Panc1 (cell line): ENCODE data around the gene ACSBG1. TPM values are rescaled to one million over a fixed set of nuclear protein-coding genes. Genes with fewer than 3 reads are reported as not detected.

Experiments
- ATAC-seq: fragments of 200-7000 bp; cut with Tn5 transposase; 2 replicates; pipeline ENCODE4 v1.9.1; 2020; ENCODE audit warnings: mild to moderate bottlenecking, moderate library complexity
- BruUV-seq: library from RNA; stranded (reverse); fragments of 400-500 nt; replicated peaks from 2 replicates; lab custom pipeline; 2021; lab: Mats Ljungman, UMichigan
- CTCF ChIA-PET: fragments of 300-600 bp; sonication (Branson Sonifier 250); formaldehyde crosslinking; loops from one replicate; lab custom pipeline; 2022; ENCODE audit warnings: antibody characterized with exemption; lab: Charles Lee
- POLR2A ChIA-PET: fragments of 300-600 bp; sonication (Branson Sonifier 250); formaldehyde crosslinking; loops from one replicate; lab custom pipeline; 2022; ENCODE audit warnings: antibody characterized with exemption; lab: Charles Lee
- DNase-seq: peaks from one replicate; pipeline ENCODE4 v3.0.0-alpha.2; 2010; ENCODE audit warnings: low read depth, low spot score
- H3K27ac ChIP-seq: 2 replicates; pipeline ENCODE4 v1.5.1; 2011; ENCODE audit warnings: mild to moderate bottlenecking, low read length, inconsistent platforms
- H3K27me3 ChIP-seq: fragments of 200-500 bp; sonication (Bioruptor generic); 2 replicates; pipeline ENCODE4 v1.6.0; 2014; ENCODE audit warnings: low read length, inconsistent platforms; ENCODE audit not compliant: control insufficient read depth, insufficient read depth
- H3K36me3 ChIP-seq: fragments of 200-500 bp; sonication (Bioruptor generic); 2 replicates; pipeline ENCODE4 v1.5.1; 2014; ENCODE audit warnings: inconsistent platforms, mild to moderate bottlenecking, low read length, moderate library complexity; ENCODE audit not compliant: control insufficient read depth, insufficient read depth
- H3K4me1 ChIP-seq: 2 replicates; pipeline ENCODE4 v1.5.1; 2011; ENCODE audit warnings: inconsistent platforms, mild to moderate bottlenecking, low read length, moderate library complexity; ENCODE audit not compliant: control insufficient read depth, insufficient read depth
- H3K4me3 ChIP-seq, 2 experiments: 2 replicates each; pipeline ENCODE4 v1.5.1; 2011 to 2012; ENCODE audit warnings: low read depth in 2 of 2, low read length in 2 of 2, mild to moderate bottlenecking in 2 of 2, inconsistent platforms in 1 of 2, moderate library complexity in 1 of 2
- H3K9me3 ChIP-seq: fragments of 200-500 bp; sonication (Bioruptor generic); 2 replicates; pipeline ENCODE4 v1.5.1; 2014; ENCODE audit warnings: low read depth, mild to moderate bottlenecking, inconsistent platforms, low read length, moderate library complexity; ENCODE audit not compliant: control insufficient read depth, insufficient read depth
- POLR2AphosphoS5 ChIP-seq: IDR thresholded peaks from 2 replicates; pipeline ENCODE4 v1.6.1; 2012; ENCODE audit warnings: mild to moderate bottlenecking, low read depth, low read length, moderate library complexity
- SIN3A ChIP-seq: IDR thresholded peaks from 2 replicates; pipeline ENCODE4 v1.6.1; 2012; ENCODE audit warnings: low read depth, mild to moderate bottlenecking, low read length, moderate library complexity, borderline replicate concordance; ENCODE audit not compliant: insufficient read depth
- TCF7L2 ChIP-seq: IDR thresholded peaks from 2 replicates; pipeline ENCODE4 v1.6.1; 2011; ENCODE audit warnings: mild to moderate bottlenecking, low read depth, low read length, inconsistent platforms
- in situ Hi-C: cut with HindIII; loops from 2 replicates; pipeline ENCODE4 v1.10.0; 2016; ENCODE audit warnings: low sequenced_read_pairs, low pct_unique_long_range_greater_than_20kb
- intact Hi-C: fragments of 100-400 bp; cut with micrococcal nuclease; formaldehyde crosslinking; loops from one replicate; pipeline ENCODE4 v1.10.0; 2022; ENCODE audit not compliant: unreplicated experiment
- total RNA-seq: library from RNA; stranded (reverse); gene quantifications from one replicate; pipeline ENCODE4 v1.2.1, GENCODE V29; 2021; ENCODE audit not compliant: unreplicated experiment
- TF ChIP-seq, protein P1 (sequence below): fragments of 450-650 bp; IDR thresholded peaks from 2 replicates; pipeline ENCODE4 v1.5.1; 2017; ENCODE audit warnings: mild to moderate bottlenecking
- TF ChIP-seq, protein P2 (sequence below), 2 experiments: IDR thresholded peaks; 2 replicates each; pipeline ENCODE4 v1.6.1; 2011 to 2012; ENCODE audit warnings: low read depth in 2 of 2, control low read depth in 1 of 2, low read length in 1 of 2, mild to moderate bottlenecking in 1 of 2, moderate library complexity in 1 of 2; ENCODE audit not compliant: insufficient read depth in 1 of 2

The ACSBG1 gene
- total RNA-seq, 1 experiment from 2014 or later = 0.31 TPM

DNA sequence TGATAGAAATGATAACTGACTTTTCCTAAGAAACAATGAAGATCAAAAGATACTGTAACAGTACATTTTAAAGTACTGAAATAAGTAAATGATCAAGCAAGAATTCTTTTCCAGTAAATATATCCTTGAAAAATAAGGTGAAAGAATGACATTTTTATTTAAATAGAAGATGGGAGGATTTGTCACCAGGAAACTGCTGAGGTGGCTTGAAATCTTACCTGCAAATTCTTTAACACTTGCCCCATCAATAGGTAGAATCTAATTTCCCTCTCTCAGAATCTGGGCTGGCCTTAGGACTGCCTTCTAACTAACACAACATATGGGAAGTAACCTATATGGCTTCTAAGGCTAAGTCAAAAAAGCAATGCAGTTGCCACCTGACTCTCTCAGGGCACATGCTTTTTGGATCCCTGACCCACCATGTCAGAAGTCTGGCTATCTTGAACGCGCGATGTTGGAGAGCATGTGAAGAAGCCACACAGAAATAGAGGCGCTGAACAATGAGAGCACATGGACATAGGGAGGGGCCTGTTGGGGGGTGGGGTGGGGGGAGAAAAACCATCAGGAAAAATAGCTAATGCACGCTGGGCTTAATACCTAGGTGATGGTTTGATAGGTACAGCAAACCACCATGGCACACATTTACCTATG lies 11.5 kb downstream of the ACSBG1 start:
- Histone ChIP-seq H3K27me3 (no peaks in the 10 kb centered on the region), H3K27ac (no peak overlapping the region), H3K4me1 (peaks cover 9% of the 10 kb centered on the region; the same call in 1 of the 2 replicates), H3K4me3 (no peak overlapping the region), H3K36me3 (no peaks in the 10 kb centered on the region), H3K9me3 (no peaks in the 10 kb centered on the region)
- DNase-seq (no peak), ATAC-seq (no peak)
- POLR2A ChIA-PET = interaction anchor here (0.7 kb wide), 1 partner anchor 111 kb away, joined by 3 read pairs; no protein-coding TSS in a partner anchor
- no peak for TF ChIP-seq SIN3A
- TF ChIP-seq, protein P1, sequence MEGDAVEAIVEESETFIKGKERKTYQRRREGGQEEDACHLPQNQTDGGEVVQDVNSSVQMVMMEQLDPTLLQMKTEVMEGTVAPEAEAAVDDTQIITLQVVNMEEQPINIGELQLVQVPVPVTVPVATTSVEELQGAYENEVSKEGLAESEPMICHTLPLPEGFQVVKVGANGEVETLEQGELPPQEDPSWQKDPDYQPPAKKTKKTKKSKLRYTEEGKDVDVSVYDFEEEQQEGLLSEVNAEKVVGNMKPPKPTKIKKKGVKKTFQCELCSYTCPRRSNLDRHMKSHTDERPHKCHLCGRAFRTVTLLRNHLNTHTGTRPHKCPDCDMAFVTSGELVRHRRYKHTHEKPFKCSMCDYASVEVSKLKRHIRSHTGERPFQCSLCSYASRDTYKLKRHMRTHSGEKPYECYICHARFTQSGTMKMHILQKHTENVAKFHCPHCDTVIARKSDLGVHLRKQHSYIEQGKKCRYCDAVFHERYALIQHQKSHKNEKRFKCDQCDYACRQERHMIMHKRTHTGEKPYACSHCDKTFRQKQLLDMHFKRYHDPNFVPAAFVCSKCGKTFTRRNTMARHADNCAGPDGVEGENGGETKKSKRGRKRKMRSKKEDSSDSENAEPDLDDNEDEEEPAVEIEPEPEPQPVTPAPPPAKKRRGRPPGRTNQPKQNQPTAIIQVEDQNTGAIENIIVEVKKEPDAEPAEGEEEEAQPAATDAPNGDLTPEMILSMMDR = no peak
- intact Hi-C loops (no loop called here), in situ Hi-C loops (no loop called here)
- CTCF ChIA-PET = no interaction called here
- BruUV-seq = no TSS peak

DNA sequence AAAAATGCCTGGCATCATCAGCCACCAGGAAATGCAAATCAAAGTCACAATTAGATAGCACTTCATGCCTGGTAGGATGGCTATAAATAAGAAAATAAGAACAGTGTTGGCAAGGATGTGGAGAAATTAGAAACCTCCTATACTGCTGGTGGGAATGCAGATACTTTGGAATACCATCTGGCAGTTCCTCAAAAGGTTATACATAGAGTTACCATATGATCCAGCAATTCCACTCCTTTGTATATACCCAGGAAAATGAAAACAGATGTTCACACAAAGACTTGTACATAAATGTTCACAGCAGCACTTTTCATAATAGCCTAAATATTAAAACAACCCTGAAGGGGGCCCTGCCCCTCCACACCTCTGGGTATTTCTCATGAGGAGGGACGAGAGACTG lies 13.7 kb downstream of the ACSBG1 start:
- in situ Hi-C loops = no loop called here
- ChIA-PET CTCF (no interaction called here), POLR2A (no interaction called here)
- intact Hi-C loops = no loop called here
- H3K4me3 ChIP-seq = no peak overlapping the region
- TF ChIP-seq TCF7L2 (no peak), POLR2AphosphoS5 (no peak)
- TF ChIP-seq, protein P1 = no peak
- TF ChIP-seq, protein P2, sequence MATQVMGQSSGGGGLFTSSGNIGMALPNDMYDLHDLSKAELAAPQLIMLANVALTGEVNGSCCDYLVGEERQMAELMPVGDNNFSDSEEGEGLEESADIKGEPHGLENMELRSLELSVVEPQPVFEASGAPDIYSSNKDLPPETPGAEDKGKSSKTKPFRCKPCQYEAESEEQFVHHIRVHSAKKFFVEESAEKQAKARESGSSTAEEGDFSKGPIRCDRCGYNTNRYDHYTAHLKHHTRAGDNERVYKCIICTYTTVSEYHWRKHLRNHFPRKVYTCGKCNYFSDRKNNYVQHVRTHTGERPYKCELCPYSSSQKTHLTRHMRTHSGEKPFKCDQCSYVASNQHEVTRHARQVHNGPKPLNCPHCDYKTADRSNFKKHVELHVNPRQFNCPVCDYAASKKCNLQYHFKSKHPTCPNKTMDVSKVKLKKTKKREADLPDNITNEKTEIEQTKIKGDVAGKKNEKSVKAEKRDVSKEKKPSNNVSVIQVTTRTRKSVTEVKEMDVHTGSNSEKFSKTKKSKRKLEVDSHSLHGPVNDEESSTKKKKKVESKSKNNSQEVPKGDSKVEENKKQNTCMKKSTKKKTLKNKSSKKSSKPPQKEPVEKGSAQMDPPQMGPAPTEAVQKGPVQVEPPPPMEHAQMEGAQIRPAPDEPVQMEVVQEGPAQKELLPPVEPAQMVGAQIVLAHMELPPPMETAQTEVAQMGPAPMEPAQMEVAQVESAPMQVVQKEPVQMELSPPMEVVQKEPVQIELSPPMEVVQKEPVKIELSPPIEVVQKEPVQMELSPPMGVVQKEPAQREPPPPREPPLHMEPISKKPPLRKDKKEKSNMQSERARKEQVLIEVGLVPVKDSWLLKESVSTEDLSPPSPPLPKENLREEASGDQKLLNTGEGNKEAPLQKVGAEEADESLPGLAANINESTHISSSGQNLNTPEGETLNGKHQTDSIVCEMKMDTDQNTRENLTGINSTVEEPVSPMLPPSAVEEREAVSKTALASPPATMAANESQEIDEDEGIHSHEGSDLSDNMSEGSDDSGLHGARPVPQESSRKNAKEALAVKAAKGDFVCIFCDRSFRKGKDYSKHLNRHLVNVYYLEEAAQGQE (IDR thresholded peaks at IDR 0.05; ENCODE audit: insufficient read depth in 1 of 2, low read depth in 2 of 2, low read length in 1 of 2) = no peak
- no TSS peak for BruUV-seq
- H3K9me3 ChIP-seq = no peaks in the 10 kb centered on the region
- H3K4me1 ChIP-seq = peaks cover 26% of the 10 kb centered on the region
- ATAC-seq (no peak), DNase-seq (no peak)
- H3K27me3 ChIP-seq = no peaks in the 10 kb centered on the region
- H3K36me3 ChIP-seq = no peaks in the 10 kb centered on the region
- H3K27ac ChIP-seq = no peak overlapping the region
